GM18507 (cell line): ENCODE results near the gene ATOH8.

Experiments used
- DNase-seq: peaks from one replicate; pipeline ENCODE4 v3.0.0; 2011; ENCODE audit warnings: low read depth; ENCODE audit not compliant: insufficient read length; ENCODE audit errors: extremely low spot score
- FAIRE-seq: peaks from 2 replicates; lab custom pipeline; 2011; peaks lifted over from hg19 to GRCh38; lab: Jason Lieb, UNC

The ATOH8 gene

DNA sequence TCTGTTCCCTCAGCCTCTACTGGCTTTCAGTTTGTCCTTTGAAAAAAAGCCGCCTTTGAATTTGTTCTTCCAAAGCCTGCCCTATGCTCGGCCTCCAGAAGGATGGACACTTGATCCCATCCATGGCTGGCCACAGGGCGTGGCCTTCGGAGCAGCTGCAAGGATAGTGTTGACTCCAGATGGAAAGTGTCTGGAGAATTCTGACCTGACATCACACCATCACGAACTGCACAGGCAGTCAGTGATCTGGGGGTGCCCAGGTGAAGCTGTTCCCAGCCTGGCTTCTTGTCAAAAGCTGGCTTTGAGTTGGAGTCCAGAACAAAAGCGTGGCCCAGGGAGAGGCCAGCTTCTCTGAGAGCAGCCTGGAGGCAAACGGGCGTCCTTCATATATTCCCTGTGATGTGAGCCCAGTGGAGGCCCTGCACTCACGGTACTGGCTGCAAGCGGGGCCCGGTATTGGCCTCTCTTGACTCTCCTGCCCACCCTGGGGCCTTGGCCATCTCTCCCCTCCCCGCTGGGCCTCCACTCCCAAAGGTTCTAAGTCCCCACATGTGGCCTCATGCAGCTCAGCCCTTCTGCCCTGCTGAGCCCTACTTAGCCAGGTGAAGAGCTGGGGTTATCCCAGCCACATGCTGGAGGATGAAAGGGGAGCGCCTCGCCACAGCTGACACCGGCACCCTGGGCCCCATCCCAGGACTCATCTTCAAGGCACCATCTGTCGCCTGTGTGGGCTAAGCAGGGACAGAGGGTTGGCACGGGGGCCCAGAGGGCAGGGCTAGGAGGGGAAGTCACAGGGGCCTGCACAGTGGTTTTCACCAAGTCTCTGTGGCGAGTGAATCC, 20.4 kb upstream of the ATOH8 start:
- no peak for DNase-seq
- FAIRE-seq: no peak

DNA sequence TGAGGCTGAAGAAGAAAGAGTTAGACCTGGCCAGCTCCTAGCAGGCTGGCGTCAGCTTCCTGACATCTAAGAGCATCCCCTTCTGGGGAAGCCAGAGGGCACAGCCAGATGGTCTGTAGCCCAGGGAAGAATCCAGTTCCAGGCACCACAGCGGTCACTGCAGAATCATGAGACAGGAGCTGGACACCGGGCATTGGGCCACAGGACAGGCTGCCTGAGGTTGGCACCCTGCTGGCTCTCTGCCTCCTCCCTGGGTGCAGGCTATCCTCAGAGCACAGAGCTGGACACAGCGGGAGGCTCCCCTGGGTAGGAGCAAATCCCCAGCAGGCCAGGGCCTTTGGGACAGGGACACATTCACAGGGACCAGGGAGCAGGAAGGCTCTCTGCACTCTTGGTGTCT, 19.8 kb upstream of the ATOH8 start:
- DNase-seq (no peak), FAIRE-seq (no peak)

DNA sequence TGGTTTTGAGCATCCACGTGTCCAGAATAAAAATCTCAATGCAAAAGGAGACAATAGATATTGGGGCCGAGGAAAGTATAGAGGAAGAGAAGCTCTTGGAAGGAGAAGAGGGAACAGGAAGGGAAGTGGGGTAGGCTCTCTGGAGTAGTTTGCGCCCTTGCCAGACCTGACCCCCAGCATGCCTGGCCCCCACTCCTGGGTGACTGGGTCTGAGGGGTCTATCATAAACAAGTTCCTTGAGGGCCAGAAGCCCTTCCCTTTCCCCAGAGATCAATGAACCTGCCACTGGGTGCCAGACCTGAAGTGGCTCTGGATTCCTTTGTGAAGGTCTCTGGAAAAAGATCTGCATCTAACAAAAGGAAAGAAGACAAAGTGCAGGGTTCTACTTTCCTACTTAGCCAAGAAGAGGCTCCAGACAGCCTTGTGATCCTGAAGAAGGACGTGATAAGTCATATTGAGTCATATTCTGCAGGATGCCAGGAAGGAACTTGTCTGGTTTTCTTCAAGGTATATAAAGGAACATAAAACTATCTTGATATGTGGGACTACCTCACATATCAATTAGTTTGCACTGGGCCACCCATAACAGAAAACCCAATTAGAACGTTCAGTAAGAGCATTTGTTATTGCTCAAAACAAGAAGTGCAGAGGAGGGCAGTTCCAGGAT, 18.7 kb upstream of the ATOH8 start:
- DNase-seq (no peak), FAIRE-seq (no peak)

DNA sequence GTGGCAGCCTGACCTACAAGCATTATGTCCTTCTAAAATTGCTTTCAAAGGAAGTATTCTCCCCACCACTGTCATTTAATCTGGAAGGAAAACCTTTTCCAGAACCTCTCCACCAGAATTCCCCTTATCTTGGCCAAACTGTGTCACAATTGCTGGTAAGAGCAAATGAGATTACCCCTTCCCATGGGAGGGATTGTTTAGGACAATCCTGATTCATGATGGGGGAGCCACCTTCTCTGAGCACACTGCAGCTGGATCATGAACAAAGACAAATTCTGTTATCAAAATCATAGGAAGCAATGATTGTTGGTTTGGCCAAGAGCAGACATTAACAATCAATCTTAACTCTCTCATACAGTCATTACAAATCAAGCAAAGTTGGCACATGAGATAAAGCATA, 18.1 kb upstream of the ATOH8 start:
- DNase-seq: no peak

DNA sequence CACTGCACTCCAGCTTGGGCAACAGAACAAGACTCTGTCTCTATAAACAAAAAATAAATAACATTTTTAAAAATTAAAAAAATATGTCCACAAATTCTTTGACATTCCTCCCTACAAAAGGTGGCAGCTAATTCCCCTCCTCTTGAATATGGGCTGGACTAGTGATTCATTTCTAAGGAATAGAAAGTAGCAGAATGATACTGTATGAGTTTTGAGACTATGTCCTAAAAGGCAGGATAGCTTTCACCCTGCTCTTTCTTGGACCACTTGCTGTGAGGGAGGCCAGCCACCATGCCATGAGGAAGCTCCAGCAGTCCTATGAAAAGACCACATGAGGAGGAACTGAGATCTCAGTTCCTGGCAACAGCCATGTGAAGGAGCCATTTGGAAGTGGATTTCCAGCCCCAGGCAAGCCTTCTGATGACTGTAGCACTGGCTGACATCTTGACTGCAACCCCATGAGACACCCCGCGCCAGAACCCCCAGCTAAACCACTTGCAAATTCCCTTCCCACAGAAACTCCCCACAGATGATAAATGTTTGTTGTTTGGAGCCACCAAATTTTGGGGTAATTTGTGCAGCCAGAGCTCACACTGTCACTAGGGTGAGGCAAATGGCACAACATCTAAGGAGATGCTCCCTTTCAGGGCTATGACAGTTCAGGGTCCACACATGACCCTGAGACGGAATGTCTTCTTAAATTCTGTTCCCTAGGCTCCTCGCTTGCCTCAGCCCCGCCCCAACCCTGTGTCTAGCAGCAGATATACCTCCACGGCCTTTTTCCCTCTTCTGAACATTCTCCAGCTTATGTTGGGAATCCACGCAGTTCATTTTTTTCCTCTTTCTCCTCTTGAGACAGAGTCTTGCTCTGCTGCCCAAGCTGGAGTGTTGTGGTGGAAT, 17.1 kb upstream of the ATOH8 start:
- DNase-seq (no peak), FAIRE-seq (no peak)

More for the DNA sequence above, 18.1 kb upstream of the ATOH8 start:
- no peak for FAIRE-seq

DNA sequence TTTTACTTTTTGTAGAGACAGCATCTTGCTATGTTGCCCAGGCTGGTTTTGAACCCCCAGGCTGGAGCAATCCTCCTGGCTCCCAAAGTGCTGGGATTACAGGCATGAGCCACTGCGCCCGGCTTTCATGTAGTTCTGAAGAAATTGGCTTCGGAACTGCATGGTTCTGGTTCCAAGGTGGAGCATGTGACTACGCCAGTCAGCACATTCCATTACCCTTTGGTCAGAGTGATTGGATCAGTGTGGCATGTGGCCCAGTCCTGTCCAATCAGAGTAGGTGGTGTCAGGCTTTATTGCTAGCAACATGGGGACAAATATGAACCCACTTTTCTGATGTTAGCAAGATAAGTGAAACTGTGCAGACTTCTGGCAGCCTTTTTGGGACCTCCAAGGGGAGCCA, 16.3 kb upstream of the ATOH8 start:
- no peak for DNase-seq

DNA sequence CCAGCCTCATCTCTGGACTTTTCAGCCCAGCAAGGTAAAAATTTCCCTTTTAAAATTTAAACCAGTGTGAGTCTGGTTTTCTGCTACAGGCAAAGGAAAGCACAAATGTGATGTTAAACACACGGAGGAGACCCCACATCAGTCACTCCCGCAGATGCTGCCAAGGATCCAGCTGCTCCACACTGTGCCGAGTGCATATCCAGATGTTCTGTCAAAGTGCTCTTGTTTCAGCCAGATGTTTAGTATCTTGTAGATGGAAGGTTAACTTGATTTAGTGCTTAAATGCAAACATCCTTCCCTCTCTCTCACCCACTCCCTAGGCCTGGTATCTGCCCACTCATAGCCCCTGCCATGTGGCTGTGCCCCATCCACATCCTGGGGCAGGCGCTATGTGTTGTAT, 15.8 kb upstream of the ATOH8 start:
- DNase-seq (no peak), FAIRE-seq (no peak)

More for the DNA sequence above, 16.3 kb upstream of the ATOH8 start:
- no peak for FAIRE-seq

DNA sequence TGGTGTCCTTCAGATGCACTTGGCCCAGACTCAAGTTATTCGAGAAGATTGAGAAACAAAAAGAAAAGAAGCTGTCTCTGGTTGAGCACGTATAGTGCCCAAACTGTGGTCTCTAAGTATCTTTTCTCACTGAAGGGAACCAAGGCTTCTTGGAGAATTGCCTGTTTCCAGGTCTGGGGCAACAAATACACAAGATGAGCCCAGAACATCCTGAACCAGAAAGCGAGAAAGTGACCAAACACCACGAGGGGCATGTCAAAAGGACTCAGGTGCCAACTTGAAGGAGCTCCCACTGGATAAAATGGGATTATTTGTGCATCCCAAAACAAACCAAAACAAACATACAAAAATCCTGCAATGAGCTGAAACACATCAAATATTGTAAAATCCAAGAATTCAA, 13.6 kb upstream of the ATOH8 start:
- FAIRE-seq (no peak), DNase-seq (no peak)

DNA sequence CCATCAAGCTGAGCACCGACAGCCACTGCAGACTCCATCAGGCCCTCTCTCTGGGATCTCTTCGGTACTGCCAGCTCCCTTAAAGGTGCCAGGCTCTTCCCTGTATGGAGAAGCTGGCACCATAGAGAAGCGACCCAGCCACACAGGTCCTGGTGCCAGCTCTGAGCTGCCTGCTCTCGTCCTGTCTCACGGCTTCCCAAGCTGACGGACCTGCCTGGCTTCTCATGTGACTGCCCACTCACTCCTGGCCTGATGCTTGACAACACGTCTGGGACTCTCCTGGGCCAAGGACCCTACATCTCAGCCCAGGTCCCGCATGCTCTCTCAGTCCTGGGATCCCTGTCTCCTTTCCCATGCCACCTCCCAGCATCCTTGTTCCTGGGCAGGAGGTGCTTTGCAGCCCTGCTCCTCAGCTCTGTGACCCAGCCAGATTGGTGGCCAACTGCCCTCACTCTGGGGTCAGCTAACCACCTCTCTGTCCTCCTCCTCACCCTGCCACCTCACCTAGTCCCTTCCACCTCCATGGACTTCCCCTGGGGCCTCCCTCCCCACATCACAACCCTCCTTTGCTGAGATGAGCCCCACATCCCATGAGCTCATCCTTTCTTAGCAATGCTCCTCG, 12.5 kb upstream of the ATOH8 start:
- DNase-seq (no peak), FAIRE-seq (no peak)

DNA sequence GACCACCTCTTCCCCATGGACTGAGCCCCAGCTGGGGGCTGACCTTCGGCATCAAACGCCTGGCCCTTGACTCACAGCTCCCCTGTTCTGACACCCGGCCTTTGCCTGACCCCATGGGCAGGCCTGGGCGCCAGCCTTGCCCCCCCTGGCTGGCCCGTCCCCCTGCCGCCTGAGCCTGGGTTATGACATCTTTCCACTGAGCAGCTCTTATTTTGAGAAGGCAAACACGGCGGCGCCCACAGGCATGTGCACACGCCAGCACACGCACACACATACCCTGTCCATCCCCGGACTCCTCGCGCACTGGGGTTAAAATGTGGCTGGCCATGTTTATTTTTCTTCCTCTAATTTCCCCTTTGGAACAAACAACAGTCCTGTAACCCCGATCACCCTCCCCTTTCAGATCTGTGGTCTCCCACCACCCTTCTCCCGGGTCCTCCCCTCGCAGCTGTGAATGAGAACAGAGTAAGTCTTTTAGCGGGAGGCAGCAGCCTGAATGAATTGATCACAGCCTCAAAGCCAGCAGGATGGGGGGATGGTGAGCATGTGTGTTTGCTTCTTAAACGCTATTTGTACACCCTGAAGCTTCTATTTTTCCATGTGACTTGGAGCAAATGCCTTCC, 11.8 kb upstream of the ATOH8 start:
- no peak for FAIRE-seq
- no peak for DNase-seq

DNA sequence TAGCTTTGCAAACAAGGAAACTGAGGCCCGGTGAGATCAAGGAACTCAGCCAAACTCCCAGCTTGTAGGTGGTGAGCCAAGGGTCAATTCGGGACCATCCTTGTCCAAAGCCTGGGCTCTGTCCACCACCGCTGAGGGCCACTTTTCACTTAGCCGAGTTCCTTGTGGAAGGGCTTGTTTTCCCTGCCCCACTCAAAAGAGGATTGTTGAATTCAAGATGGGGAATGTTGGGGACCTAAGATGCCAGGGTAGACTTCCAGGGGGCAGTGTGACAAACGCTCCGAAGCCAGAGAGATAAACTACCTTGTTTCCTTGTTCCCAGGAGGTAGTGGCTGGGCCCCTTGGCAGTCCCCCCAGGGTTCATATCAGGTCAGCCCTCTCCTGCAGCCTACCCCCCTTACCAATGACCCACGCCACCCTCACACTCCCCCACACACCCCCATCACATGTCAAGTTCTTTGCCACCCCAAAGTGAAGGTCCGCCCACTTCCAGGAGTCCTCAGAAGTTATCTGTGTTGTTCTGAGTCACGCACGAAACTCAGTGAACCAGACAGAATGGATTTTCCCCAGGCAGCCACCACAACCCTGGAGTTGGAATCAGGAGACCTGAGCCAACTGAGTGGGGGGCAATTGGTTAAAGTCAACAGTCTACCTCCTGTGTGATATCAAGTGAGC, 10.3 kb upstream of the ATOH8 start:
- no peak for DNase-seq

DNA sequence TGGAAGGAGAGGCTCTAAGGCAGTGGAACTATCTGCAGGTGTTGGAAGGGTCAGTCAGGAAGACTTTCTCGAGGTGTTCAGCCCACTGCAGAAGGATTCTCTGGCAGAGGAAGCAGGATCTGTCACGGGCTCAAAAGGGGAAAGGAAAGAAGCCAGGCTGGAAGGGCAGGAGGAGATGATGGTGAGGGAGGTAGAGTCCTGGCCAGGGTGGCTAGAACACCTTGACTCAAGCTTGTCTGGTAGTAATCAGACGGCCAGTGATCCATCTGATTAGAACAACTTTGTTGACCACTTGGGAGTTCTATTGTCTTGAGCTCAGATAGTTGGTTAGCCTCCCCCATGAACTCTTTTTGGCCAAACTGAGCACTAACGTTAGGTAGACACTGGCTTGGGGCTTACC, 9.7 kb upstream of the ATOH8 start:
- DNase-seq: no peak
- FAIRE-seq: no peak

More for the DNA sequence above, 10.3 kb upstream of the ATOH8 start:
- FAIRE-seq: no peak

DNA sequence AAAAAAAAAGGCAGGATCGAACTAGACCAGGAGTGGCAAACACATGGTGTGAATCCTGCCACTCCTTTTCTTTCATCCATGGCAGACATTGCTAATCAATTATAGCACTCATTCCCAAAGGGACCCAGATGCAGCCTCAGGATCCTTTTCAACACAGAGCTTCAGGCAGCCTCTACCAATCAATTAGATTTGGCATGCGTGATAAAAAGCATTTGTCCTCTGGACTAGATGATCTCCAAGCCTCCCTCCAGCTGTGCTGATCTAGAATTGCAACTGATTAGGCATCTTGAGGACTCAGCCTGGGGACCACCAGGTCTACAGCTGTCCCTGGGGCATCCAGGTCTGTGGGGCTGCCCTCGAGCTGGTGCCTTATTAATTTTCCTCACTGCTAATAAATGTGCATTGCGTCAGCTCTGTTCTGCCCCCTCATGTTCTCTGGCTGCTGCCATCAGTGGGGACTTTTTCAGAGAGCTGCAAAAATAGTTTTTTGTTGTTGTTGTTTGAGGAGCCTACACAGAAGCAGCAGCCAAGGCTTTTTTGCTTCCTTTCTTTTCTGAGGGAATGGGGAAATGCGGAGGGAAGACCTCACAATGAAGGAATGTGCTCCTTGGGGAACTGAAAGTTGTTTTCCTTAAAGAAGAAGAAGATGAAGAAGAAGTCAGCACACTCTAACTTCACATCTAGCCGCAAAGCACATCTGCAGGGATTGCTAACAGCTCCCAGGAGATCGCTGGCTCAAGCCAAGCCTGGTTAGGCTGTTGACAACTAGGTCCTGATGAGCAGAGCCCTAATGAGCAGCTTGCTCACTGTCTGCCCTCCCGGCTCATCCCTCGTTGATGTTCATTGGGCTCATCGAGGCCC, 8.8 kb upstream of the ATOH8 start:
- no peak for DNase-seq
- no peak for FAIRE-seq

DNA sequence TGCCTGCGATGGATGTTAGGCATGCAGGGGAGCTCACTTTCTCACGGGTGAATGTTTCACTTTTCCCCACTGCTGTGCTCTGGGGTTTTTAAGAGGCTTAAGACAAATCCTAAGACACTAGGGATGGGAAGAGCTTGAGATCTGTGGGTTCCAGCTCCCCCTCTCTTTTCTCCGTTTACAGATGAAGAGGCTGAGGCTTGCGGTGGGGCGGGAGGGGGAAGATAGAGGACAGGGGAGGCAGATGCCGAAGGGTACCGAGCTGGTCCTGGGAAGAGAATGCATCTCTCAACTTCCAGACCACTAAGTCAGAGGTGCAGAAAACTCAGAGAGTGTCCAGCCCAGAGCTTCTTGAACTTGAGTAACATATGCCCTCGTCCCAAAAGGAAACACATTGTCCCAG, 8.2 kb upstream of the ATOH8 start:
- DNase-seq: no peak

DNA sequence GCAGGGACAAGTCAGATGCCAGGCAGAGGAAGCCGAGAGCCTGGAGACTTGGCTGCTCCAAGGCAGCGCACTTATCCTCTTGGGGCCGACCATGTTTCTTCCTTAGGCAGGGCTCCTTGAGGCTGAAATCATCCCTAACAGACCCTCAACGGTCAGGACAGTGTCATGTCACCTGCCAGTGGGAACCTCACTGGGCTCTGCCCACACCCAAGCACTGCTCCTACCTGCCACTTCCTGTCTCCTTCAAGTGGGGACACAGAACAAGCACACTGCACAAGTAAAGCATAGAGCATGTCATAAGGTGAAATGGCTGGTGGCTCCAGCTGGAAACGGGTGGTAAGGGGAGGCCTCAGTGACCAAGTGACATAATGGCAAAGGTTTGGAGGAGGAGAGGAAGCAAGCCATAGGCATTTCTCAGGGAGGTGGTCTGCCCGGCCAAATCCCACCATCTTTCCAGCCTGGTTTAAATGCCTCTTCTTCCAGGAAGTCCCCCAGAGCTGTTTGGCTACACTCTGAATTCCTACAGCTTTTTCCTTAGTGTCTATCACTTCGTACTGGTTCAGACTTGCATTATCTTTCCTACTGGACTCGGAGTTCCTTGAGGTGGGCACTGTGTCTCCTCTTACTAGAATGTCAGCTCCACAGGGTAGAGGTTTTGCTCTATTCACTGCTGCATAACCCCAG, 7.3 kb upstream of the ATOH8 start:
- FAIRE-seq: no peak

More for the DNA sequence above, 8.2 kb upstream of the ATOH8 start:
- FAIRE-seq: no peak

DNA sequence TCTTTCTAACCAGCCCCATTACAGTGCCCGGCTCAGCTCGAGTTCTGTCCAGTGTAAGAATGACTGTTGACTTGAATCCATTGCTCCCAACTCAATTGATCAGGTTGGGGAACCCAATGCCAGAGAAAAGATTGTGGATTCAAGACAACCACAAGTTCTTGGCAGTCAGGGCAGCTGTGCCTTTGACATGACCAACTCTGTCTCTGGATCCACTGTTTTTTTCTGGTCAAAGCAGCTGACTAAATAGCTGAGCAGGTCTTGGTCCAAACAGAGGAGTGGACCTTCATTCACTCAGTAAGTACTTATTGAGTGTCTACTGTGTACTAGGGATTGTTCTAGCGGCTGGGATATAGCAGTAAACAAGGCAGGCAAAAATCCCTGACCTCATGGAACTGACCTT, 6.3 kb upstream of the ATOH8 start:
- FAIRE-seq (no peak), DNase-seq (no peak)

More for the DNA sequence above, 7.3 kb upstream of the ATOH8 start:
- DNase-seq: no peak

DNA sequence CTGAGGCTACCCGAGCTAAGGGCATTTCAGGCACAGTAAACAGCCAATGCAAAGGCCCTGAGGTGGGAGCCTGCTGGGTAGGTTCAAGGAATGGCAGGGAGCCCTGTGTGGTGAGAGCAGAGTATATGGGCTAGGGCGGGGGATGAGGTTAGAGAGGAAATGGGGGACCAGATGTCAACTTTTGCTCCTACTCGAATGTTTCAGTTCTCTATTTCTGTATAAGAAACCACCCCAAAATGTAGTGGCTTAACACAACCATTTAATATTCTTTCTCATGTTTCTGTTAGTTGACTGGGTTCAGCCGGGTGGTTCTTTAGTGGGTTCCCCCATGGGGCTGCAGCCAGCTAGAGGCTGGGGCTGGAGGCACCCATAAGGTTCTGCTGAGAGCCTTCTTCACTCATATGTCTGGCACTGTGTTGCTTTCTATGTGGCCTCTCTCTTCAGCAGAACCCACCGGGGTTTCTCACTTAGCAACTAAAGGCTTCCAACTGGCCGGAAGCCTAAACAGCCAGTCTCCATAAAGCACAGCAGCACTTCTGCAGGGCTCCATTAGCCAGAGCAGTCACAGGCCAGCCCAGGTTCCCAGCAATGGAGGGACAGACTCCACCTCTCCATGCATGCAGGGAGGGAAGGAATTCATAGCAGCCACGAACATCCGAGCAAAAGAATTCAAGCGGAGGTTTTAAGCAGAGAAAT, 5.6 kb upstream of the ATOH8 start:
- FAIRE-seq (peak; percentile 87), DNase-seq (no peak)
